ENCODE results near the gene NTM. TPM values are rescaled to one million over a fixed set of nuclear protein-coding genes. Genes with fewer than 3 reads are reported as not detected.

NTM gene
- total and polyA plus RNA-seq, 2 experiments from 2014 or later: 1.1 to 1.7 TPM

GRCh38 chr11:131664293-131664692, 293.9 kb downstream of the NTM start:
- no peak overlapping the region for H3K4me3 ChIP-seq
- H3K27me3 ChIP-seq: no peaks in the 10 kb centered on the region
- H3K27ac ChIP-seq: no peak overlapping the region
- no peak for DNase-seq (ENCODE audit: low read depth in 1 of 2, low spot score in 1 of 2)
- no peaks in the 10 kb centered on the region for H3K36me3 ChIP-seq
- H3K4me1 ChIP-seq (ENCODE audit: low read depth): no peaks in the 10 kb centered on the region
- no peaks in the 10 kb centered on the region for H3K9me3 ChIP-seq (ENCODE audit: low read depth)
- TF ChIP-seq, protein P1, sequence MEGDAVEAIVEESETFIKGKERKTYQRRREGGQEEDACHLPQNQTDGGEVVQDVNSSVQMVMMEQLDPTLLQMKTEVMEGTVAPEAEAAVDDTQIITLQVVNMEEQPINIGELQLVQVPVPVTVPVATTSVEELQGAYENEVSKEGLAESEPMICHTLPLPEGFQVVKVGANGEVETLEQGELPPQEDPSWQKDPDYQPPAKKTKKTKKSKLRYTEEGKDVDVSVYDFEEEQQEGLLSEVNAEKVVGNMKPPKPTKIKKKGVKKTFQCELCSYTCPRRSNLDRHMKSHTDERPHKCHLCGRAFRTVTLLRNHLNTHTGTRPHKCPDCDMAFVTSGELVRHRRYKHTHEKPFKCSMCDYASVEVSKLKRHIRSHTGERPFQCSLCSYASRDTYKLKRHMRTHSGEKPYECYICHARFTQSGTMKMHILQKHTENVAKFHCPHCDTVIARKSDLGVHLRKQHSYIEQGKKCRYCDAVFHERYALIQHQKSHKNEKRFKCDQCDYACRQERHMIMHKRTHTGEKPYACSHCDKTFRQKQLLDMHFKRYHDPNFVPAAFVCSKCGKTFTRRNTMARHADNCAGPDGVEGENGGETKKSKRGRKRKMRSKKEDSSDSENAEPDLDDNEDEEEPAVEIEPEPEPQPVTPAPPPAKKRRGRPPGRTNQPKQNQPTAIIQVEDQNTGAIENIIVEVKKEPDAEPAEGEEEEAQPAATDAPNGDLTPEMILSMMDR (IDR thresholded peaks at IDR 0.05; ENCODE audit: low read depth, low read length): no peak

- TF ChIP-seq, protein P1 (IDR thresholded peaks at IDR 0.05; ENCODE audit: low read depth, low read length): no peak
- no peaks in the 10 kb centered on the region for H3K27me3 ChIP-seq
- no peak for DNase-seq (ENCODE audit: low read depth in 1 of 2, low spot score in 1 of 2)
- H3K4me3 ChIP-seq: no peak overlapping the region
- H3K4me1 ChIP-seq (ENCODE audit: low read depth): no peaks in the 10 kb centered on the region
- no peak overlapping the region for H3K27ac ChIP-seq
- no peaks in the 10 kb centered on the region for H3K9me3 ChIP-seq (ENCODE audit: low read depth)
- H3K36me3 ChIP-seq: no peaks in the 10 kb centered on the region
Observed at GRCh38 chr11:131664816-131665215, 294.4 kb downstream of the NTM start.

DNA sequence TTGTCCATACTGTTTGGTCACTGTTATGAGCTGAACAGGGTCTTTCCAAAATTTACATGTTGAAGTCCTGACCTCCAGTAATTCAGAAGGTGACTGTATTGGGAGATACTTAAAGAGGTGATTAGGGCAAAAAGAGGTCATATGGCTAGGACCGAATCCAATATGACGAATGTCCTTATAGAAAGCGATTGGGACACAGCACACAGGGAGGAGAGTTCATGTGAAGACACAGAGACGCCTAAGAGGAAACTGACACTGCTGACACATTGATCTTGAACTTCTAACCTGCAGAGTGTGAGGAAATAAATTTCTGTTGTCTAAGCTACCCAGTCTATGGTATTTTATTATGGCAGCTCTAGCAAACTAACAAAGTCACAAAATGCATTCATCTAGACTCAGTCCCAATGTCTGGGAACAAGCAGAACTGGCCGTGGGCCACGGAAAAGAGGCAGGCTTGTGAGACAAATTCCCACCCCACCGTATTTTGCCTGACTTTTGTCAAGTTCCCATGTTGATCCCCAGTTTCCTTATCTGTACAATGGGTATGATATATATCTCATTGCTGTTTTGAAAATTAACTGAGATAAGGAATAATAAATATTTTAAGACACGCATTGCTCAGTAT, 295.0 kb downstream of the NTM start:
- TF ChIP-seq, protein P1 (IDR thresholded peaks at IDR 0.05; ENCODE audit: low read depth, low read length): no peak
- no peak for DNase-seq (ENCODE audit: low read depth in 1 of 2, low spot score in 1 of 2)
- no peak overlapping the region for H3K27ac ChIP-seq
- no peak overlapping the region for H3K4me3 ChIP-seq
- no peaks in the 10 kb centered on the region for H3K4me1 ChIP-seq (ENCODE audit: low read depth)
- no peaks in the 10 kb centered on the region for H3K36me3 ChIP-seq
- no peaks in the 10 kb centered on the region for H3K9me3 ChIP-seq (ENCODE audit: low read depth)
- no peaks in the 10 kb centered on the region for H3K27me3 ChIP-seq

DNA sequence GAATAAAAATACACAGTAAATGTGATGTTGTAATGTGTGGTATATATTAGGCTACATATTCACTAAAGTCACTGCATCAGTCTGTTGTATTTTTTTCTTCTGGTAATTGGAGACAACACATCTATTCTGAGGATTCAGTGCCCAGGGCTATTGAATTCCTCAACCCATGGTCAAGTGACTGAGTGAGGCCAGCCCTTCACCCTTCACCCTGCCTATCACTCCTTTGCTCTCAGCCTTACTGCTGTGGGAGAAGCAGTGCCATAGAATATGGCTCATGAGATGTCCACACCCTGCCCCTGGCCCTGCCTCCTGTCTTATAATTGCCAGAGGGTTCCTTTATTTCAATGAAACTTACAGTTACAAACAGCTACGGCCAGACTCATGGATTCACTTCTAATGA, 295.6 kb downstream of the NTM start:
- TF ChIP-seq, protein P1 (IDR thresholded peaks at IDR 0.05; ENCODE audit: low read depth, low read length): no peak
- H3K4me3 ChIP-seq: no peak overlapping the region
- no peaks in the 10 kb centered on the region for H3K27me3 ChIP-seq
- H3K27ac ChIP-seq: no peak overlapping the region
- DNase-seq (ENCODE audit: low read depth in 1 of 2, low spot score in 1 of 2): no peak
- H3K9me3 ChIP-seq (ENCODE audit: low read depth): no peaks in the 10 kb centered on the region
- no peaks in the 10 kb centered on the region for H3K4me1 ChIP-seq (ENCODE audit: low read depth)
- H3K36me3 ChIP-seq: no peaks in the 10 kb centered on the region

GRCh38 chr11:131666617-131667016, 296.2 kb downstream of the NTM start:
- no peaks in the 10 kb centered on the region for H3K9me3 ChIP-seq (ENCODE audit: low read depth)
- DNase-seq (ENCODE audit: low read depth in 1 of 2, low spot score in 1 of 2): no peak
- no peaks in the 10 kb centered on the region for H3K27me3 ChIP-seq
- H3K4me1 ChIP-seq (ENCODE audit: low read depth): no peaks in the 10 kb centered on the region
- no peaks in the 10 kb centered on the region for H3K36me3 ChIP-seq
- no peak overlapping the region for H3K27ac ChIP-seq
- TF ChIP-seq, protein P1 (IDR thresholded peaks at IDR 0.05; ENCODE audit: low read depth, low read length): no peak
- no peak overlapping the region for H3K4me3 ChIP-seq
